Spleen (tissue), 11 donors: Measurements from ENCODE around the gene HCRT. TPM values are rescaled to one million over a fixed set of nuclear protein-coding genes. Genes with fewer than 3 reads are reported as not detected.
"Not testable (repeated sequence)": the region's sequence is repeated elsewhere in the genome, so short reads cannot be mapped to it uniquely, and the experiment has no call there.

Experiments used
- DNase-seq: peaks from one replicate; pipeline ENCODE4 v3.0.0-alpha.2; 2020
- H3K27ac ChIP-seq, 8 donors: fragments of 200-600 bp; sonication (generic) in 7 of 8; 1 replicate in 4 of 8; 2 replicates in 4 of 8; pipeline versions ENCODE4 v1.5.0 to v1.8.0; 2016 to 2021; ENCODE audit warnings: inconsistent platforms in 4 of 8, mild to moderate bottlenecking in 4 of 8, moderate library complexity in 1 of 8
- H3K27me3 ChIP-seq, 7 donors: fragments of 200-600 bp; sonication (generic) in 6 of 7; replicated peaks in 1 of 7; 1 replicate in 4 of 7; 2 replicates in 3 of 7; pipeline versions ENCODE4 v1.5.0 to v1.8.0; 2016 to 2021; ENCODE audit warnings: inconsistent platforms in 3 of 7, mild to moderate bottlenecking in 1 of 7
- H3K36me3 ChIP-seq, 6 donors: fragments of 200-600 bp; sonication (generic) in 5 of 6; 1 replicate in 4 of 6; 2 replicates in 2 of 6; pipeline versions ENCODE4 v1.5.0 to v1.8.0; 2016 to 2021; ENCODE audit warnings: inconsistent platforms in 2 of 6
- H3K4me1 ChIP-seq, 6 donors: fragments of 200-600 bp; sonication (generic) in 5 of 6; 1 replicate in 3 of 6; 2 replicates in 3 of 6; pipeline versions ENCODE4 v1.5.0 to v1.8.0; 2016 to 2021; ENCODE audit warnings: inconsistent platforms in 3 of 6
- H3K4me3 ChIP-seq, 8 donors: fragments of 200-600 bp; sonication (generic) in 7 of 8; 1 replicate in 4 of 8; 2 replicates in 4 of 8; pipeline versions ENCODE4 v1.5.0 to v1.8.0; 2016 to 2021; ENCODE audit warnings: inconsistent platforms in 4 of 8, mild to moderate bottlenecking in 4 of 8, moderate library complexity in 2 of 8
- H3K9me3 ChIP-seq, 8 donors: fragments of 200-600 bp; sonication (generic) in 7 of 8; 1 replicate in 4 of 8; 2 replicates in 4 of 8; pipeline versions ENCODE4 v1.5.0 to v1.8.0; 2016 to 2021; ENCODE audit warnings: inconsistent platforms in 4 of 8
- POLR2A ChIP-seq, 3 donors: fragments of 450-650 bp; IDR thresholded peaks; one replicate each; pipeline ENCODE4 v1.5.1; 2017; ENCODE audit warnings: antibody characterized with exemption in 3 of 3, mild to moderate bottlenecking in 1 of 3
- POLR2AphosphoS5 ChIP-seq, 3 donors: sonication (generic); formaldehyde crosslinking; IDR thresholded peaks; one replicate each; pipeline ENCODE4 v1.5.1; 2017; ENCODE audit warnings: antibody characterized with exemption in 3 of 3
- WGBS, 5 donors: extraction: QIAGEN DNeasy Blood & Tissue Kit in 3 of 5; methylation state at CpG; one replicate each; pipeline versions ENCODE4 v1.1.5 to v1.1.7; 2013 to 2018; 5-methylcytosine and 5-hydroxymethylcytosine counted together
- intact Hi-C: fragments of 100-400 bp; cut with DNase I; formaldehyde crosslinking; loops from one replicate; pipeline ENCODE4 v1.15.0; 2023; ENCODE audit warnings: low total_unique reads
- polyA plus RNA-seq, 3 donors: library from polyadenylated mRNA; stranded (reverse); fragments of 200-250 nt; gene quantifications; one replicate each; pipeline ENCODE4 v1.2.1, GENCODE V29; 2013
- total RNA-seq, 7 donors: library from RNA; depleted of rRNA in 3 of 7; stranded (reverse); fragments of >200 nt in 3 of 7; fragmentation: NEBNext Ultra II Directional in 4 of 7; extraction: Animal tissue kit (Norgen Biotek cat#: 25700) in 4 of 7; gene quantifications; one replicate each; pipeline versions ENCODE4 v1.1.0 to v1.2.1, GENCODE V29; 2016 to 2021
- TF ChIP-seq, protein P1 (sequence below), 11 experiments: fragments of 200-600 bp in 7 of 11; fragments of 450-650 bp in 4 of 11; sonication (generic) in 4 of 11; IDR thresholded peaks in 8 of 11; conservative IDR thresholded peaks in 3 of 11; 1 replicate in 7 of 11; 2 replicates in 4 of 11; pipeline versions ENCODE4 v1.4.0 to v1.8.0; 2016 to 2021; ENCODE audit warnings: antibody characterized with exemption in 11 of 11, inconsistent platforms in 4 of 11, mild to moderate bottlenecking in 1 of 11
- donor health status: healthy with polysubstance abuse.
- donor health status: DM: no; HTN: no; CAD: no; lungs with moderate emphysema.
- donor health status: DM: no; HTN: no; CAD: no.
- donor health status: Bipolar disorder and iron deficiency.
- donor health status: healthy.
- donor health status: DM: no; HTN: no; CAD: no.
- donor health status: DM: yes; HTN: yes; CAD: no.

Gene HCRT
- total and polyA plus RNA-seq, 10 donors: not detected

DNA sequence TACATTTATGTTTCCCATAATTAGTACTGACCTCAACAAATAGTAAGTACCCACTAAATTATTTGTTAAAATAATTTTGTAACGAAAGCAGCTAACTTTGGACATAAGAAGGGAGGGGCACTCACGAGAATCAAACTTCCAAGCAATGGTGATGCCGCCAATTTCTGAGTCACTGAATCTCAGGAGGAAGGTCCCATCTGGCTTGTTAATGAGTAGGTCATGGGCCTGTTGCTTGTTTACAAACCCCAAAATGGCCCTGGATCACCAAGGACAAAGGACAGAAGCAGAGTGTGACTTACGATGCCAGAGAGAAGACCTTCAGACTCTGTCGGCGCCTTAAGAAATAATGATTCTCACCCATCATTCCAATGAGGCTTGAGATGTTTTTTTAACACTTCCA is 24.8 kb upstream of the HCRT start:
- no peaks in the 10 kb centered on the region for H3K9me3 ChIP-seq
- H3K4me1 ChIP-seq: no peaks in the 10 kb centered on the region
- no peak overlapping the region for H3K4me3 ChIP-seq
- intact Hi-C loops: no loop called here
- TF ChIP-seq POLR2A (IDR thresholded peaks at IDR 0.05) (no peak), POLR2AphosphoS5 (IDR thresholded peaks at IDR 0.05) (no peak)
- TF ChIP-seq, protein P1, sequence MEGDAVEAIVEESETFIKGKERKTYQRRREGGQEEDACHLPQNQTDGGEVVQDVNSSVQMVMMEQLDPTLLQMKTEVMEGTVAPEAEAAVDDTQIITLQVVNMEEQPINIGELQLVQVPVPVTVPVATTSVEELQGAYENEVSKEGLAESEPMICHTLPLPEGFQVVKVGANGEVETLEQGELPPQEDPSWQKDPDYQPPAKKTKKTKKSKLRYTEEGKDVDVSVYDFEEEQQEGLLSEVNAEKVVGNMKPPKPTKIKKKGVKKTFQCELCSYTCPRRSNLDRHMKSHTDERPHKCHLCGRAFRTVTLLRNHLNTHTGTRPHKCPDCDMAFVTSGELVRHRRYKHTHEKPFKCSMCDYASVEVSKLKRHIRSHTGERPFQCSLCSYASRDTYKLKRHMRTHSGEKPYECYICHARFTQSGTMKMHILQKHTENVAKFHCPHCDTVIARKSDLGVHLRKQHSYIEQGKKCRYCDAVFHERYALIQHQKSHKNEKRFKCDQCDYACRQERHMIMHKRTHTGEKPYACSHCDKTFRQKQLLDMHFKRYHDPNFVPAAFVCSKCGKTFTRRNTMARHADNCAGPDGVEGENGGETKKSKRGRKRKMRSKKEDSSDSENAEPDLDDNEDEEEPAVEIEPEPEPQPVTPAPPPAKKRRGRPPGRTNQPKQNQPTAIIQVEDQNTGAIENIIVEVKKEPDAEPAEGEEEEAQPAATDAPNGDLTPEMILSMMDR (IDR thresholded peaks at IDR 0.05 in 8 of 11, conservative IDR thresholded peaks at IDR 0.05 in 3 of 11): no peak
- H3K27me3 ChIP-seq: no peaks in the 10 kb centered on the region
- no peak for DNase-seq
- peaks cover 4 to 100% (median 87%) of the 10 kb centered on the region in 6 donors for H3K36me3 ChIP-seq
- H3K27ac ChIP-seq: no peak overlapping the region
- 90 to 96% (median 93%) methylated on average over 6 of the region's 6 CpGs for WGBS, 5 donors

DNA sequence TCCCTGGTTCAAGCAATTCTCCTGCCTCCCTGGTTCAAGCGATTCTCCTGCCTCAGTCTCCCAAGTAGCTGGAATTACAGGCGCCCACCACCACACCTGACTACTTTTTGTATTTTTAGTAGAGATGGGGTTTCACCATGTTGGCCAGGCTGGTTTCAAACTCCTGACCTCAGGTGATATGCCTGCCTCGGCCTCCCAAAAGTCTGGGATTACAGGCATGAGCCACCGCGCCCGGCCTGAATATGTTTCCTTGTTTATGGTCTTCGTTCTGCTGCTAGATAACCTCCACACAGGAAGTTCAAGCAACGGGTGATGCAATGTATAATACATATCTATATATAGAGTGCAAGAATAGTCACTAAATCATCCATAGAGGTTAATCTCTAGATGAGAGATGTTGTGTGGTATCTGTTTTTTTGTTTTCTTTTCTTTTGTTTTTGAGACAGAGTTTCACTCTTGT is 20.9 kb upstream of the HCRT start:
- Histone ChIP-seq H3K36me3 (peaks cover 4 to 100% (median 87%) of the 10 kb centered on the region in 6 donors), H3K27ac (peak overlapping the region in 2 of 8 donors; percentile 22 to 24)
- H3K4me3 ChIP-seq, intact Hi-C loops, H3K4me1 ChIP-seq, H3K27me3 ChIP-seq, H3K9me3 ChIP-seq: not testable (repeated sequence)
- peak; percentile 40 for DNase-seq
- 54 to 84% (median 71%) methylated on average over 8 of the region's 8 CpGs for WGBS, 5 donors

DNA sequence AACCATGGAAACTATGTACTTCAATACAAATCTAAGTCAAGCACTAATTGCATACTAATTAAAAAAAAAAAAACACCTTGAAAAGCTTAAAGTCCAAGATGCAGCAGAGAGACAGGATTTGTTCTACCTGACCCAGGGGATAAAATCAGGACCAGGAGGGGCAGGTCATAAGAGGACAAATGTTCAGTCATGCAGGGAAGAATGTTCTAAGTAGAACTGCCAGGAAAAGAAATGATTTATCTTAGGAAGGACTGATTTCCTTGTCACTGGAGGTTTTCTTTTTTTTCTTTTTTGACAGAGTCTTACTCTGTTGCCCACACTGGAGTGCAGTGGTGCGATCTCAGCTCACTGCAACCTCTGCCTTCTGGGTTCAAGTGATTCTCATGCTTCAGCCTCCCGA is 18.1 kb upstream of the HCRT start:
- WGBS, 5 donors: 96 to 100% (median 97%) methylated on average over 2 of the region's 2 CpGs
- H3K27ac ChIP-seq: no peak overlapping the region
- no peaks in the 10 kb centered on the region for H3K9me3 ChIP-seq
- TF ChIP-seq POLR2A (IDR thresholded peaks at IDR 0.05): no peak
- no peak for TF ChIP-seq POLR2AphosphoS5 (IDR thresholded peaks at IDR 0.05)
- peaks cover 0 to 92% (median 66%) of the 10 kb centered on the region in 6 donors for H3K36me3 ChIP-seq
- H3K4me3 ChIP-seq: no peak overlapping the region
- intact Hi-C loops: no loop called here
- no peaks in the 10 kb centered on the region for H3K27me3 ChIP-seq
- peaks cover 9 to 28% (median 18%) of the 10 kb centered on the region in 6 donors for H3K4me1 ChIP-seq
- DNase-seq: no peak

DNA sequence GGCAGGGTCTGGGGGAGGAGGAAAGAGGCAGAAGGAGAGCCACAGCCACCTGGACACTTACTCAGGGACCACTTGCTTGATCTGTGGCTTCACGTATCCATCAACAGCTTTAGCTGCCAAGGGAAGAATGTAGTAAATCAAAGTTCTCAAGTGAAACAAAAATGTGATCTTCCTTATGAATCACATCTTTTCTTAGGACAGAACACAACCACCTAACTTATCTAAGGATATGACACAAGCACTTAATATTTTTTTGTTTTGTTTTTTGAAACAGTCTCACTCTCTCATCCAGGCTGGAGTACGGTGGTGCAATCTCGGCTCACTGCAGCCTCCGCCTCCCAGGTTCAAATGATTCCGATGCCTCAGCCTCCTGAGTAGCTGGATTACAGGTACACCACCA is 17.4 kb upstream of the HCRT start:
- peaks cover 9 to 32% (median 18%) of the 10 kb centered on the region in 6 donors for H3K4me1 ChIP-seq
- H3K9me3 ChIP-seq: no peaks in the 10 kb centered on the region
- no peak for DNase-seq
- H3K27ac ChIP-seq: no peak overlapping the region
- H3K4me3 ChIP-seq: no peak overlapping the region
- intact Hi-C loops: no loop called here
- WGBS, 5 donors: 95 to 98% (median 98%) methylated on average over 5 of the region's 5 CpGs
- no peaks in the 10 kb centered on the region for H3K27me3 ChIP-seq
- TF ChIP-seq POLR2AphosphoS5 (IDR thresholded peaks at IDR 0.05): no peak
- TF ChIP-seq, protein P1 (IDR thresholded peaks at IDR 0.05 in 8 of 11, conservative IDR thresholded peaks at IDR 0.05 in 3 of 11): no peak
- no peak for TF ChIP-seq POLR2A (IDR thresholded peaks at IDR 0.05)
- peaks cover 0 to 86% (median 62%) of the 10 kb centered on the region in 6 donors for H3K36me3 ChIP-seq

DNA sequence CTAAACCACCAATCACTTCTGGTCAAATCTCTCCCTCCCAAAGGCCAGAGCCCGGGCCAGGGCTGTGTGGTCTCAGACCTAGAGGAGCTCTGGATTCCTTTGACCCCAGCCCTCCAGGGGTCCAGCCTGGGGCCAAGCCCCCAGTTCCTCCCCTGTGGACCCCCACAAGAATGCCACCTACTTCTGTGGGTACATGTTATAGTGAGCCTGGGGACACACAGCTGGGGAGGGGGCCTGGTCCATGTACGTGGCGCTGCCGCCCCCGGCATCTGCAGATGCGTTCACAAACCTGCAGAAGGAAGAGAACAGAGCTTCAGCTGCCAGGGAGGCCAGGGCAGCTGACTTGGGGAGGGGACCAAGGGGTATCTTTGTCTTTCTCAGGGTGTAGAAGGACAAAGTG is 16.9 kb upstream of the HCRT start:
- 95 to 100% (median 97%) methylated on average over 1 to 6 of the region's 6 CpGs for WGBS, 5 donors
- TF ChIP-seq POLR2AphosphoS5 (IDR thresholded peaks at IDR 0.05): peak in 1 of 3 donors; percentile 13
- TF ChIP-seq POLR2A (IDR thresholded peaks at IDR 0.05): no peak
- no peak for DNase-seq
- peaks cover 0 to 80% (median 60%) of the 10 kb centered on the region in 6 donors for H3K36me3 ChIP-seq
- H3K4me1 ChIP-seq: peaks cover 9 to 32% (median 18%) of the 10 kb centered on the region in 6 donors
- H3K9me3 ChIP-seq: no peaks in the 10 kb centered on the region
- H3K27me3 ChIP-seq: no peaks in the 10 kb centered on the region
- H3K4me3 ChIP-seq: no peak overlapping the region
- H3K27ac ChIP-seq: no peak overlapping the region
- intact Hi-C loops: no loop called here

DNA sequence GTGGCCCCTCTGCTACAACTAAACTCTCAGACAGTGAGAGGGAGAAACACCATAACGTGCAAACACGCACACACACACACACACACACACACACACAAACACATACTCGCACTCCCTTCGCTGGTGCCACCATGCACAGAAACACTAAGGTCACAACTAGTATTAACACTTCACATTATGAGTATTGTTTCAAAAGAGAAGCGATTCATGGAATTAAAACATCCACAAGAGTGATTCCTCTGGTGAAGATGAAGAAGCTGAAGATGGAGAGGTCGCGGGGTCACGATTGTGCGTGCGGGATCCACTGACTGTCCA is 16.2 kb upstream of the HCRT start:
- no peak for TF ChIP-seq POLR2A (IDR thresholded peaks at IDR 0.05)
- 91 to 96% (median 94%) methylated on average over 10 of the region's 10 CpGs for WGBS, 5 donors
- H3K27ac ChIP-seq: peak overlapping the region in 1 of 8 donors; percentile 56
- H3K36me3 ChIP-seq: peaks cover 0 to 73% (median 53%) of the 10 kb centered on the region in 6 donors
- no peak overlapping the region for H3K4me3 ChIP-seq
- no peaks in the 10 kb centered on the region for H3K27me3 ChIP-seq
- intact Hi-C loops: no loop called here
- H3K4me1 ChIP-seq: peaks cover 9 to 32% (median 18%) of the 10 kb centered on the region in 6 donors
- DNase-seq: no peak
- H3K9me3 ChIP-seq: no peaks in the 10 kb centered on the region
